GM20000 (cell line): ENCODE results near the gene GIPC2.
A peak's percentile ranks its signal among the peaks of the same experiment; 100 is the strongest.
"Not testable (repeated sequence)": the region's sequence is repeated elsewhere in the genome, so short reads cannot be mapped to it uniquely, and the experiment has no call there.

ENCODE experiments used
- DNase-seq: peaks from one replicate; pipeline ENCODE4 v3.0.0; 2012; ENCODE audit warnings: low spot score
- CTCF ChIP-seq: IDR thresholded peaks from 2 replicates; pipeline ENCODE4 v1.5.1; 2012; ENCODE audit warnings: mild to moderate bottlenecking, control low read depth; ENCODE audit errors: extremely low read depth, missing control alignments

The GIPC2 gene

DNA sequence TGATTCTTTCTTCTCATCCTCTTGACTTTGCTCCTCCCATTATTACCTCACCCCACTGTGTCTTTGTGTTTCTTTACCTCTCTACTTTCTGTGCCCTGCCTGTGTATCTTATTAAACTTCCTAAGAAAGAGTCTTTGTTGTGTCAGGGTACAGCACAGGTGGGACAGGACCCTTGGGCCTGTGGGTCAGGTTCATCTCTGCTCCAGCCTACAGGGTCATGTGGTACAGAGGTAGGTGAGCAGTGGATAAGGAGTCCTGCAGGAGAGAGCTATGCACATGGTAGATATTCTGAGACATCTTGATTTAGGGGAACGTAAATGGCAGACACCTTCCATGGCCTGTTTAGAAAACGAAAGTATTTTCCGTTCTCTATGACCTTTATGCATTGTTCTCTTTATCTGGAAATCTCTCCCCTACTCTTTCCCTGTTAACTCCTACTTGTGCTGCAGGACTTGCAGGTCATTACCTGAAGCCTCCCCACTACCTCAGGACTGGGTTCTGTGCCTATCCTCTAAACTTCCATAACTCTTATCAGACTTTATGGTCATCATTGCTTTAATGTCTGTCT lies 9.9 kb downstream of the GIPC2 start:
- TF ChIP-seq CTCF = no peak
- no peak for DNase-seq

GRCh38 chr1:78058670-78059069 lies 12.9 kb downstream of the GIPC2 start:
- TF ChIP-seq CTCF = no peak
- no peak for DNase-seq

DNA sequence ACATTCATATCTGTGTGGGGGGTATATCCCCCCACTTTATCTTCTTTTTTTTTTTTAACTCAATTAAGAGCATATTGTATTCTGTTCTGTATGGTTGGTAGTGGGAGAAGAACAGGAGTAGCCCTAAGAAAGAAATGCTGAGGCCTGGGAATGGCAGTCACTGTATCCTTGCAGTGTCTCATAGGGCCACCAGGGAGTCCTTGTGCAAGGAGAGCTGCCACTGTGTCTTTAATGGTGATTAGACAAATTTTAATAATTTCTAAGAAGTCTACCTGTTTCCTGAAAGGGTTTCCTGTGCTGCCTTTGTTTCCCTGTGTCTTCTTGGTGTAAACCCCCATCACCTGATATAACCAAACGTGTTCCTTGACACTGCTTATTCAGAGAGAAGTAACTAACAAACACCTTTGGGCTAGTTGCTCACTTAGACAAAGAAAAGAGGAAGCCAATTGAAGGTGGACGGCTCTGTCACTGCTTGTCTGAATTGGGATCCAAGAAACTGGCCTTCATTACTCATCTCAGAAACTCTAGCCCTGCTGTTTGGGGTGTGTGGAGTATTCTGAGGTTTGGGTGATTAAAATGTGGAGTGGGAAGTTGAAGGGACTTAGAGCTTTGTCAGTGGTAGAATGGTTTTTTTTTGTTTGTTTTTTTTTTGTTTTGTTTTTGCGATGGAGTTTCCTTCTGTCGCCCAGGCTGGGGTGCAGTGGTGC lies 15.2 kb downstream of the GIPC2 start:
- TF ChIP-seq CTCF = no peak
- peak; percentile 35 for DNase-seq

GRCh38 chr1:78061825-78062523 lies 16.2 kb downstream of the GIPC2 start:
- TF ChIP-seq CTCF = no peak
- DNase-seq = no peak

DNA sequence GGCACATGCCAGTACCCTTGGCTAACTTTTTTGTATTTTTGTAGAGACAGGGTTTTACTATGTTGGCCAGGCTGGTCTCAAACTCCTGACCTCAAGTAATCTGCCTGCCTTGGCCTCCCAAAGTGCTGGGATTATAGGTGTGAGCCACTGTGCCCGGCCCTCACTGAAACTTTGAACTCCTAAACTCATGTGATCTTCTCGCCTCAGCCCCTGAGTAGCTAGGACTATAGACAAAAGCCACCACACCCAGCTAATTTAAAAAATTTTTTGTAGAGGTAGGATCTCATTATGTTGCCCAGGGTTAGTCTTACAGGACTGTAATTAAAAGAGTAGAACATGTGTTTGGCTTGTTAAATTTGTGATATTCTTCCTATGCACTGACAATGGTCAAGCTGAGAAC lies 19.1 kb downstream of the GIPC2 start:
- not testable (repeated sequence) for DNase-seq

- TF ChIP-seq CTCF = no peak
- no peak for DNase-seq
Observed at GRCh38 chr1:78068681-78069283, 23.0 kb downstream of the GIPC2 start.

GRCh38 chr1:78069784-78070183 lies 24.0 kb downstream of the GIPC2 start:
- no peak for DNase-seq
- TF ChIP-seq CTCF = no peak
